Activated T-cell treated with anti-CD3 and anti-CD28 coated beads, Interleukin-2, amount 50 U/mL, for 4 hours (primary cell): ENCODE data around the gene MYOCD. TPM values are rescaled to one million over a fixed set of nuclear protein-coding genes. Genes with fewer than 3 reads are reported as not detected.

Experiments
- total RNA-seq, 3 donors: library from RNA; stranded (reverse); gene quantifications; one replicate each; pipeline ENCODE4 v1.2.1, GENCODE V29; 2021

MYOCD gene
- total RNA-seq, 3 donors from 2014 or later, result 0.03 TPM; not detected in 2

Other genes with a start within 250 kb of the MYOCD start
- under 1 TPM in 2 of 3 donors, not detected in 1; 0.10 to 0.11 TPM for gene ARHGAP44, start 123.6 kb downstream of the MYOCD start, total RNA-seq